Ascending aorta (tissue), 2 donors: ENCODE data around the gene TMEM108. TPM values are rescaled to one million over a fixed set of nuclear protein-coding genes. Genes with fewer than 3 reads are reported as not detected.

Experiments used
- DNase-seq, 2 donors: peaks; one replicate each; pipeline ENCODE4 v3.0.0-alpha.2; 2019; ENCODE audit warnings: low spot score in 2 of 2
- H3K27ac ChIP-seq, 2 donors: fragments of 200-600 bp; sonication (generic); one replicate each; pipeline ENCODE4 v1.5.1; 2016 to 2017; ENCODE audit warnings: mild to moderate bottlenecking in 1 of 2
- H3K27me3 ChIP-seq: fragments of 200-600 bp; sonication (generic); one replicate; pipeline ENCODE4 v1.5.1; 2017
- H3K36me3 ChIP-seq, 2 donors: fragments of 200-600 bp; sonication (generic); one replicate each; pipeline ENCODE4 v1.5.1; 2016
- H3K4me1 ChIP-seq, 2 donors: fragments of 200-600 bp; sonication (generic); one replicate each; pipeline ENCODE4 v1.5.1; 2016 to 2017; ENCODE audit warnings: mild to moderate bottlenecking in 1 of 2
- H3K4me3 ChIP-seq, 2 donors: fragments of 200-600 bp; sonication (generic); one replicate each; pipeline ENCODE4 v1.5.1; 2016 to 2017; ENCODE audit warnings: mild to moderate bottlenecking in 1 of 2
- H3K9me3 ChIP-seq, 2 donors: fragments of 200-600 bp; sonication (generic); one replicate each; pipeline ENCODE4 v1.5.1; 2016
- CTCF ChIP-seq, 3 experiments: fragments of 200-600 bp in 2 of 3; fragments of 450-650 bp in 1 of 3; sonication (generic) in 2 of 3; IDR thresholded peaks; one replicate each; pipeline ENCODE4 v1.5.1; 2016 to 2019; ENCODE audit warnings: antibody characterized with exemption in 3 of 3, mild to moderate bottlenecking in 1 of 3, moderate library complexity in 1 of 3
- intact Hi-C: fragments of 100-400 bp; cut with DNase I; formaldehyde crosslinking; loops from one replicate; pipeline ENCODE4 v1.15.1; 2023
- total RNA-seq: library from RNA; depleted of rRNA; stranded (reverse); fragments of >200 nt; gene quantifications from one replicate; pipeline ENCODE4 v1.1.0, GENCODE V29; 2016

TMEM108 gene
- total RNA-seq, 1 donor from 2014 or later = not detected

GRCh38 chr3:133016838-133017309 is 21.3 kb upstream of the TMEM108 start:
- Histone ChIP-seq H3K4me3 (no peak overlapping the region), H3K36me3 (no peaks in the 10 kb centered on the region), H3K27me3 (no peaks in the 10 kb centered on the region), H3K27ac (no peak overlapping the region), H3K4me1 (no peaks in the 10 kb centered on the region), H3K9me3 (no peaks in the 10 kb centered on the region)
- TF ChIP-seq CTCF (IDR thresholded peaks at IDR 0.05) = no peak
- intact Hi-C loops = no loop called here
- no peak for DNase-seq

- no peaks in the 10 kb centered on the region for H3K9me3 ChIP-seq
- no peaks in the 10 kb centered on the region for H3K36me3 ChIP-seq
- H3K4me1 ChIP-seq = no peaks in the 10 kb centered on the region
- intact Hi-C loops = no loop called here
- no peak for TF ChIP-seq CTCF (IDR thresholded peaks at IDR 0.05)
- no peak for DNase-seq
- no peaks in the 10 kb centered on the region for H3K27me3 ChIP-seq
- H3K4me3 ChIP-seq = no peak overlapping the region
- H3K27ac ChIP-seq = no peak overlapping the region
Observed at GRCh38 chr3:133018921-133019320, 19.3 kb upstream of the TMEM108 start.

GRCh38 chr3:133021206-133021605 is 17.0 kb upstream of the TMEM108 start:
- H3K4me3 ChIP-seq = no peak overlapping the region

GRCh38 chr3:133023362-133023761 is 14.8 kb upstream of the TMEM108 start:
- TF ChIP-seq CTCF (IDR thresholded peaks at IDR 0.05) = no peak
- Histone ChIP-seq H3K9me3 (no peaks in the 10 kb centered on the region), H3K4me1 (no peaks in the 10 kb centered on the region), H3K36me3 (no peaks in the 10 kb centered on the region), H3K4me3 (no peak overlapping the region), H3K27ac (no peak overlapping the region), H3K27me3 (no peaks in the 10 kb centered on the region)
- no peak for DNase-seq
- intact Hi-C loops = no loop called here

More at GRCh38 chr3:133021206-133021605, 17.0 kb upstream of the TMEM108 start:
- Histone ChIP-seq H3K36me3 (no peaks in the 10 kb centered on the region), H3K4me1 (no peaks in the 10 kb centered on the region), H3K27me3 (no peaks in the 10 kb centered on the region), H3K9me3 (no peaks in the 10 kb centered on the region), H3K27ac (no peak overlapping the region)
- DNase-seq = no peak
- TF ChIP-seq CTCF (IDR thresholded peaks at IDR 0.05) = no peak
- intact Hi-C loops = no loop called here

- H3K36me3 ChIP-seq = no peaks in the 10 kb centered on the region
- intact Hi-C loops = no loop called here
- no peaks in the 10 kb centered on the region for H3K9me3 ChIP-seq
- no peaks in the 10 kb centered on the region for H3K4me1 ChIP-seq
- no peak for TF ChIP-seq CTCF (IDR thresholded peaks at IDR 0.05)
- no peak overlapping the region for H3K27ac ChIP-seq
- DNase-seq = no peak
- no peaks in the 10 kb centered on the region for H3K27me3 ChIP-seq
- no peak overlapping the region for H3K4me3 ChIP-seq
Observed at GRCh38 chr3:133025546-133025945, 12.6 kb upstream of the TMEM108 start.

- H3K4me3 ChIP-seq = no peak overlapping the region
- H3K9me3 ChIP-seq = no peaks in the 10 kb centered on the region
- no peaks in the 10 kb centered on the region for H3K36me3 ChIP-seq
- no peak for DNase-seq
- no peak overlapping the region for H3K27ac ChIP-seq
- intact Hi-C loops = no loop called here
- TF ChIP-seq CTCF (IDR thresholded peaks at IDR 0.05) = no peak
- H3K4me1 ChIP-seq = no peaks in the 10 kb centered on the region
- H3K27me3 ChIP-seq = no peaks in the 10 kb centered on the region
Observed at GRCh38 chr3:133032301-133032700, 5.9 kb upstream of the TMEM108 start.
